H1 (cell line): ENCODE results near the gene TIMM22. TPM values are rescaled to one million over a fixed set of nuclear protein-coding genes. Genes with fewer than 3 reads are reported as not detected.

Source experiments
- CTCF ChIA-PET: fragments of 300-600 bp; sonication (Branson Sonifier 250); formaldehyde crosslinking; loops from one replicate; lab custom pipeline; 2021; ENCODE audit not compliant: partially characterized antibody; lab: Charles Lee
- POLR2A ChIA-PET: fragments of 300-600 bp; sonication (Branson Sonifier 250); formaldehyde crosslinking; loops from one replicate; lab custom pipeline; 2021; ENCODE audit warnings: inconsistent platforms; ENCODE audit not compliant: partially characterized antibody; lab: Charles Lee
- DNase-seq, 2 experiments: peaks; one replicate each; pipeline versions ENCODE4 v3.0.0 to v3.0.0-alpha.2; 2010 to 2022; ENCODE audit warnings: low spot score in 2 of 2, low read depth in 1 of 2, mixed read lengths in 1 of 2
- FAIRE-seq: peaks from 2 replicates; lab custom pipeline; 2011; peaks lifted over from hg19 to GRCh38; lab: Jason Lieb, UNC
- H2AFZ ChIP-seq: 2 replicates; pipeline ENCODE4 v1.8.1; 2012; ENCODE audit warnings: low read length, inconsistent platforms
- H2AK5ac ChIP-seq: 2 replicates; pipeline ENCODE4 v1.6.1; 2013; ENCODE audit warnings: low read depth, low read length
- H2BK120ac ChIP-seq: replicated peaks from 2 replicates; pipeline ENCODE3; 2013; ENCODE audit warnings: low read depth, low read length, inconsistent platforms
- H2BK12ac ChIP-seq: 2 replicates; pipeline ENCODE4 v1.6.1; 2013; ENCODE audit warnings: low read depth, low read length
- H2BK15ac ChIP-seq: 2 replicates; pipeline ENCODE4 v1.6.1; 2013; ENCODE audit warnings: low read length
- H2BK20ac ChIP-seq: 2 replicates; pipeline ENCODE4 v1.6.1; 2013; ENCODE audit warnings: low read length
- H2BK5ac ChIP-seq: 2 replicates; pipeline ENCODE4 v1.6.1; 2013; ENCODE audit warnings: low read depth, low read length
- H3K14ac ChIP-seq: 2 replicates; pipeline ENCODE4 v1.6.1; 2013; ENCODE audit warnings: inconsistent platforms; ENCODE audit not compliant: insufficient read length
- H3K18ac ChIP-seq: 2 replicates; pipeline ENCODE4 v1.6.1; 2013; ENCODE audit warnings: low read length; ENCODE audit errors: extremely low read depth
- H3K23ac ChIP-seq: 2 replicates; pipeline ENCODE4 v1.6.1; 2013; ENCODE audit warnings: inconsistent platforms; ENCODE audit not compliant: insufficient read length
- H3K23me2 ChIP-seq: 2 replicates; pipeline ENCODE4 v1.6.1; 2013; ENCODE audit warnings: low read depth, low read length
- H3K27ac ChIP-seq: 2 replicates; pipeline ENCODE4 v1.6.1; 2011; ENCODE audit warnings: low read depth, low read length, inconsistent platforms
- H3K27me3 ChIP-seq, 4 experiments: replicated peaks in 1 of 4; 1 replicate in 1 of 4; 2 replicates in 3 of 4; pipeline versions ENCODE4 v1.6.1 to v1.8.1; 2011 to 2013; ENCODE audit warnings: low read length in 3 of 4, mild to moderate bottlenecking in 3 of 4, inconsistent platforms in 2 of 4, mixed read lengths in 2 of 4, moderate library complexity in 1 of 4; ENCODE audit not compliant: control insufficient read depth in 3 of 4, insufficient read depth in 3 of 4; ENCODE audit errors: extremely low read depth in 1 of 4
- H3K36me3 ChIP-seq, 4 experiments: 2 replicates each; pipeline versions ENCODE4 v1.6.1 to v1.8.1; 2011 to 2013; ENCODE audit warnings: mild to moderate bottlenecking in 4 of 4, low read length in 3 of 4, moderate library complexity in 2 of 4, control low read depth in 1 of 4, inconsistent platforms in 1 of 4; ENCODE audit not compliant: insufficient read depth in 4 of 4, control insufficient read depth in 2 of 4
- H3K4ac ChIP-seq: replicated peaks from 2 replicates; pipeline ENCODE3; 2013; ENCODE audit warnings: low read length, low read depth, mixed read lengths, inconsistent platforms; ENCODE audit not compliant: insufficient read length
- H3K4me1 ChIP-seq, 4 experiments: replicated peaks in 1 of 4; 1 replicate in 1 of 4; 2 replicates in 3 of 4; pipeline versions ENCODE4 v1.6.1 to v1.8.1; 2011 to 2013; ENCODE audit warnings: low read length in 3 of 4, inconsistent platforms in 2 of 4, mixed read lengths in 1 of 4; ENCODE audit not compliant: insufficient read depth in 4 of 4, control insufficient read depth in 3 of 4
- H3K4me2 ChIP-seq, 2 experiments: 2 replicates each; pipeline versions ENCODE4 v1.6.1 to v1.8.1; 2011 to 2013; ENCODE audit warnings: low read depth in 2 of 2, low read length in 2 of 2, control low read depth in 1 of 2, inconsistent platforms in 1 of 2, mild to moderate bottlenecking in 1 of 2; ENCODE audit not compliant: insufficient read depth in 1 of 2
- H3K4me3 ChIP-seq, 4 experiments: fragments of 200-600, 300-600 bp in 1 of 4; sonication (generic), shearing (Covaris generic), sonication (Bioruptor Twin) in 1 of 4; 2 replicates each; pipeline versions ENCODE4 v1.5.1 to v1.8.1; 2011 to 2016; ENCODE audit warnings: low read length in 4 of 4, low read depth in 3 of 4, control low read depth in 2 of 4, inconsistent platforms in 2 of 4, mild to moderate bottlenecking in 2 of 4, mixed read lengths in 1 of 4, moderate library complexity in 1 of 4; ENCODE audit not compliant: insufficient read depth in 2 of 4; ENCODE audit errors: extremely low read depth in 1 of 4
- H3K56ac ChIP-seq: replicated peaks from 2 replicates; pipeline ENCODE3; 2013; ENCODE audit warnings: low read depth, mild to moderate bottlenecking, mixed read lengths, low read length, inconsistent platforms; ENCODE audit not compliant: insufficient read length
- H3K79me1 ChIP-seq: 2 replicates; pipeline ENCODE4 v1.6.1; 2013; ENCODE audit warnings: low read depth, low read length, control low read depth
- H3K79me2 ChIP-seq, 2 experiments: 2 replicates each; pipeline versions ENCODE4 v1.6.1 to v1.8.1; 2012 to 2013; ENCODE audit warnings: low read length in 2 of 2, mild to moderate bottlenecking in 2 of 2, inconsistent platforms in 1 of 2; ENCODE audit not compliant: insufficient read depth in 2 of 2, control insufficient read depth in 1 of 2
- H3K9ac ChIP-seq, 4 experiments: replicated peaks in 1 of 4; 1 replicate in 1 of 4; 2 replicates in 3 of 4; pipeline versions ENCODE4 v1.6.1 to v1.8.1; 2011 to 2013; ENCODE audit warnings: low read depth in 3 of 4, low read length in 3 of 4, control low read depth in 2 of 4, mild to moderate bottlenecking in 2 of 4, moderate library complexity in 2 of 4, inconsistent platforms in 1 of 4; ENCODE audit errors: extremely low read depth in 1 of 4
- H3K9me3 ChIP-seq, 2 experiments: 2 replicates each; pipeline versions ENCODE4 v1.6.1 to v1.8.1; 2012 to 2013; ENCODE audit warnings: mild to moderate bottlenecking in 2 of 2, moderate library complexity in 2 of 2, control low read depth in 1 of 2, inconsistent platforms in 1 of 2, low read depth in 1 of 2, low read length in 1 of 2, mixed read lengths in 1 of 2; ENCODE audit not compliant: insufficient read depth in 2 of 2
- H4K20me1 ChIP-seq, 2 experiments: replicated peaks in 1 of 2; 2 replicates each; pipeline versions ENCODE3 to v1.8.1; 2011 to 2013; ENCODE audit warnings: inconsistent platforms in 2 of 2, low read length in 2 of 2, mild to moderate bottlenecking in 1 of 2; ENCODE audit not compliant: insufficient read depth in 2 of 2, control insufficient read depth in 1 of 2
- H4K5ac ChIP-seq: 2 replicates; pipeline ENCODE4 v1.6.1; 2013; ENCODE audit warnings: low read length, low read depth, mixed read lengths, inconsistent platforms; ENCODE audit not compliant: insufficient read length
- H4K8ac ChIP-seq: 2 replicates; pipeline ENCODE4 v1.8.0; 2013; ENCODE audit warnings: mild to moderate bottlenecking, moderate library complexity, low read length, inconsistent platforms; ENCODE audit not compliant: insufficient read depth; ENCODE audit errors: extremely low read depth
- H4K91ac ChIP-seq: replicated peaks from 2 replicates; pipeline ENCODE3; 2013; ENCODE audit warnings: low read length, mixed read lengths, inconsistent platforms; ENCODE audit not compliant: insufficient read length
- KDM1A ChIP-seq: fragments of 200-600, 300-600 bp; sonication (generic); IDR thresholded peaks from 2 replicates; pipeline ENCODE4 v1.7.1; 2016; ENCODE audit warnings: mild to moderate bottlenecking, low read length, borderline replicate concordance
- SP4 ChIP-seq: IDR thresholded peaks from 2 replicates; pipeline ENCODE4 v1.6.1; 2012; ENCODE audit warnings: low read length, inconsistent platforms
- WGBS, 2 experiments: shearing (Covaris generic) in 1 of 2; methylation state at CpG; one replicate each; pipeline versions ENCODE4 v1.1.6 to v1.1.7; 2013 to 2015; ENCODE audit warnings: low lambda C conversion rate in 2 of 2, mixed read lengths in 2 of 2, inconsistent platforms in 1 of 2, low coverage in 1 of 2, missing lambda C conversion rate in 1 of 2; ENCODE audit not compliant: insufficient replicate concordance in 2 of 2, insufficient coverage in 1 of 2, insufficient read length in 1 of 2; ENCODE audit errors: extremely low coverage in 1 of 2, missing lambda C conversion rate in 1 of 2; 5-methylcytosine and 5-hydroxymethylcytosine counted together
- polyA plus RNA-seq, 7 experiments: library from polyadenylated mRNA; depleted of rRNA in 3 of 7; stranded (reverse) in 5 of 7; unstranded in 2 of 7; fragments of >200 nt in 5 of 7; fragments of 200-250 nt in 2 of 7; gene quantifications; 1 replicate in 5 of 7; 2 replicates in 1 of 7; 4 replicates in 1 of 7; pipeline versions ENCODE4 v1.2.1 to v1.2.3, GENCODE V29; 2011 to 2013; ENCODE audit warnings: missing spikeins in 2 of 7, mixed read lengths in 2 of 7
- total RNA-seq: library from RNA; stranded (reverse); fragmentation: NEBNext Ultra II Directional; extraction: Animal tissue kit (Norgen Biotek cat#: 25700); gene quantifications from 2 replicates; pipeline ENCODE4 v1.2.1, GENCODE V29; 2021
- TF ChIP-seq, protein P1 (sequence below): IDR thresholded peaks from 2 replicates; pipeline ENCODE4 v1.6.1; 2012; ENCODE audit warnings: low read length, inconsistent platforms

TIMM22 gene
- total and polyA plus RNA-seq, 2 of the 8 experiments (the other 6 are each of a cell fraction or from before 2014, with no cell fraction given) = 13.8 to 17.4 TPM

GRCh38 chr17:1012823-1013728 is 16.1 kb downstream of the TIMM22 start:
- no peak overlapping the region for H2BK120ac ChIP-seq
- H2AK5ac ChIP-seq = no peak overlapping the region
- H4K8ac ChIP-seq = no peak overlapping the region
- H3K27ac ChIP-seq = no peak overlapping the region
- H3K9ac ChIP-seq = no peak overlapping the region
- H4K20me1 ChIP-seq = peaks cover 0 to 1% of the 10 kb centered on the region in 2 experiments
- H3K27me3 ChIP-seq = no peaks in the 10 kb centered on the region
- DNase-seq (no peak), FAIRE-seq (no peak)
- no peak overlapping the region for H2AFZ ChIP-seq
- no peaks in the 10 kb centered on the region for H3K9me3 ChIP-seq
- ChIA-PET CTCF (interaction anchor here (1.6 to 1.7 kb wide), 2 partner anchors 10 to 44 kb away, joined by 3 to 6 read pairs; no protein-coding TSS in a partner anchor), POLR2A (interaction anchor here (1.0 kb wide), 2 partner anchors 20 to 240 kb away, joined by 3 to 4 read pairs; no protein-coding TSS in a partner anchor)
- H3K4me1 ChIP-seq = no peaks in the 10 kb centered on the region; a peak in 1 of 7 replicates
- H3K36me3 ChIP-seq = peaks cover 0 to 8% (median 0%) of the 10 kb centered on the region in 4 experiments; a peak in 2 of 8 replicates
- H4K91ac ChIP-seq = no peak overlapping the region
- no peak overlapping the region for H3K4ac ChIP-seq
- H3K23me2 ChIP-seq = no peaks in the 10 kb centered on the region
- no peak overlapping the region for H3K4me3 ChIP-seq
- H3K79me1 ChIP-seq = no peaks in the 10 kb centered on the region
- H3K79me2 ChIP-seq = no peaks in the 10 kb centered on the region
- H2BK20ac ChIP-seq = no peak overlapping the region
- no peak overlapping the region for H2BK5ac ChIP-seq
- 90% methylated on average over 21 of the region's 30 CpGs; no CpG with 5 or more reads in 1 of the 2 experiments for WGBS, 2 experiments
- H4K5ac ChIP-seq = no peak overlapping the region
- H3K23ac ChIP-seq = no peak overlapping the region
- TF ChIP-seq, protein P1, sequence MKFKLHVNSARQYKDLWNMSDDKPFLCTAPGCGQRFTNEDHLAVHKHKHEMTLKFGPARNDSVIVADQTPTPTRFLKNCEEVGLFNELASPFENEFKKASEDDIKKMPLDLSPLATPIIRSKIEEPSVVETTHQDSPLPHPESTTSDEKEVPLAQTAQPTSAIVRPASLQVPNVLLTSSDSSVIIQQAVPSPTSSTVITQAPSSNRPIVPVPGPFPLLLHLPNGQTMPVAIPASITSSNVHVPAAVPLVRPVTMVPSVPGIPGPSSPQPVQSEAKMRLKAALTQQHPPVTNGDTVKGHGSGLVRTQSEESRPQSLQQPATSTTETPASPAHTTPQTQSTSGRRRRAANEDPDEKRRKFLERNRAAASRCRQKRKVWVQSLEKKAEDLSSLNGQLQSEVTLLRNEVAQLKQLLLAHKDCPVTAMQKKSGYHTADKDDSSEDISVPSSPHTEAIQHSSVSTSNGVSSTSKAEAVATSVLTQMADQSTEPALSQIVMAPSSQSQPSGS = no peak
- TF ChIP-seq SP4 = no peak
- TF ChIP-seq KDM1A = peak; percentile 51; the same call in 1 of the 2 replicates
- H3K56ac ChIP-seq = no peak overlapping the region
- no peak overlapping the region for H3K14ac ChIP-seq
- no peak overlapping the region for H3K4me2 ChIP-seq
- H2BK12ac ChIP-seq = no peak overlapping the region
- H2BK15ac ChIP-seq = no peak overlapping the region
- H3K18ac ChIP-seq = no peak overlapping the region
